ENCODE measurements around the gene ERN1. TPM values are rescaled to one million over a fixed set of nuclear protein-coding genes. Genes with fewer than 3 reads are reported as not detected.

ERN1 gene
- total and polyA plus RNA-seq, 4 donors: 8.3 to 34.2 (median 19.4) TPM

DNA sequence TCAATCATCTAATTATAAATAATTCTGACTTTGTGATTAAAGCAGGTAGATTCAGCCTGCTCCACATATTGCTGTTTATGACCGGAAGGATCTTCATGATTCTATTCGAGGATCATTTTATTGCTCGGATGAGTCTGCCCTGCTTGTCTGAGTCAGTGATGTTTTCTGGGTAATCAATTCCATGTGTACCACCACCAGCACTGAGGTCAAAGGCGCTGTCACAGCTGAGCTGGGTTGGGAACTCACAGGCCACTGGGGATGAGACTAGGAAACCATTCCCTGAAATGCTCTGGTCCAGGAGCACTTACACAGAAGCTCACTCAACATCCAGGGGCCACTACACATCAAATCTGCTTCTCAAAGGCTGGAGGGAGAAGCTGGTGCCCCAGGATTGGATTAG, 30.4 kb upstream of the ERN1 start:
- H3K4me3 ChIP-seq: no peak overlapping the region
- ATAC-seq (ENCODE audit: insufficient read depth, low FRiP score): no peak
- WGBS, 2 donors: 97 to 99% methylated on average over 4 of the region's 4 CpGs
- H3K36me3 ChIP-seq (ENCODE audit: control insufficient read depth in 4 of 4, insufficient read depth in 4 of 4, low read length in 4 of 4): peaks cover 0 to 8% (median 2%) of the 10 kb centered on the region in 4 donors
- H3K9me3 ChIP-seq (ENCODE audit: control insufficient read depth in 4 of 4, insufficient read depth in 3 of 4, low read length in 3 of 4): no peaks in the 10 kb centered on the region
- H3K4me1 ChIP-seq (ENCODE audit: control insufficient read depth in 5 of 5, insufficient read depth in 5 of 5, low read length in 5 of 5): peaks cover 14 to 37% (median 19%) of the 10 kb centered on the region in 5 donors
- TF ChIP-seq, protein P1, sequence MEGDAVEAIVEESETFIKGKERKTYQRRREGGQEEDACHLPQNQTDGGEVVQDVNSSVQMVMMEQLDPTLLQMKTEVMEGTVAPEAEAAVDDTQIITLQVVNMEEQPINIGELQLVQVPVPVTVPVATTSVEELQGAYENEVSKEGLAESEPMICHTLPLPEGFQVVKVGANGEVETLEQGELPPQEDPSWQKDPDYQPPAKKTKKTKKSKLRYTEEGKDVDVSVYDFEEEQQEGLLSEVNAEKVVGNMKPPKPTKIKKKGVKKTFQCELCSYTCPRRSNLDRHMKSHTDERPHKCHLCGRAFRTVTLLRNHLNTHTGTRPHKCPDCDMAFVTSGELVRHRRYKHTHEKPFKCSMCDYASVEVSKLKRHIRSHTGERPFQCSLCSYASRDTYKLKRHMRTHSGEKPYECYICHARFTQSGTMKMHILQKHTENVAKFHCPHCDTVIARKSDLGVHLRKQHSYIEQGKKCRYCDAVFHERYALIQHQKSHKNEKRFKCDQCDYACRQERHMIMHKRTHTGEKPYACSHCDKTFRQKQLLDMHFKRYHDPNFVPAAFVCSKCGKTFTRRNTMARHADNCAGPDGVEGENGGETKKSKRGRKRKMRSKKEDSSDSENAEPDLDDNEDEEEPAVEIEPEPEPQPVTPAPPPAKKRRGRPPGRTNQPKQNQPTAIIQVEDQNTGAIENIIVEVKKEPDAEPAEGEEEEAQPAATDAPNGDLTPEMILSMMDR (IDR thresholded peaks at IDR 0.05; ENCODE audit: control extremely low read depth, extremely low read depth): no peak
- H3K27me3 ChIP-seq (ENCODE audit: control insufficient read depth in 3 of 3, insufficient read depth in 3 of 3, low read length in 2 of 3): no peaks in the 10 kb centered on the region
- H3K9ac ChIP-seq (ENCODE audit: insufficient read depth in 1 of 2, low read length in 2 of 2): no peak overlapping the region
- no peak overlapping the region for H3K27ac ChIP-seq (ENCODE audit: low read depth in 1 of 2, low read length in 1 of 2)
- no peak for DNase-seq

DNA sequence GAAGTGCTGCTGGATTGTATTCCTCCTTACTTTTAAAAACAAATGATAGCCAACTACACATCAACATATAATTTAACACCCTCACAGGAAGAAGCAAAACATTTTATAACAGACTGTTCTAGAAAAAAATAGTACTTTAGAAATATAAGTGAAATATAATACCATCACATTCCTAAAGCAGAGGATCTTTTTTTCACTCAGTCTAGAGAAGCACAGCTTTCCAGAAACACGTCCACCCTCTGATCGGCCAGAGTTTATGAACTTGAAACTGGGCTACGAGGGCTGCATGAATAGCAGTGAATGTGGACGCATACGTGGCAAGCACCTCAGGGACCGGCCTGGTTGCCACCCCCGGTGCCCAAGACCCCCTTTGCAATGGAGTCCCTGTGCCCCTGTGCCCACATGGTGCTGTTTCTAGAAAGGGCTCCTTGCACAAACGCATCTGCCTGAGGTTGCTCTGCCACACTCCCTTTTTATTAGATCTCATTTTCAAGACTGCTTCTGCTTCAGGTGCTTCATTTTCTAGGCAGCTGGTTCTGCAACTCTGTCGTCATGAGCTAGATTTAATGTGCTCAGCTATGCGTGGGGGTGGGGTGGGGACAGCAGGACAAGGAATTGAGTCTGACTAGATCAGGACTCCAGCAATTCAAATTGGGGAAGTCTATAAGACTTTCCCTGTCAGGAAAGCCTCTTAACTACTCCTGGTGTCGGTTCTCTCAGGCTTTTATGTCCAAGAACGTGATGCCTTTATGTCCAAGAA, 29.1 kb upstream of the ERN1 start:
- DNase-seq (peak in 2 of 3 donors; percentile 46 to 55), ATAC-seq (ENCODE audit: insufficient read depth, low FRiP score) (no peak)
- H3K36me3 ChIP-seq (ENCODE audit: control insufficient read depth in 4 of 4, insufficient read depth in 4 of 4, low read length in 4 of 4): peaks cover 0 to 8% (median 0%) of the 10 kb centered on the region in 4 donors
- TF ChIP-seq, protein P1 (IDR thresholded peaks at IDR 0.05; ENCODE audit: control extremely low read depth, extremely low read depth): no peak
- no peaks in the 10 kb centered on the region for H3K9me3 ChIP-seq (ENCODE audit: control insufficient read depth in 4 of 4, insufficient read depth in 3 of 4, low read length in 3 of 4)
- H3K4me3 ChIP-seq: no peak overlapping the region
- H3K27ac ChIP-seq (ENCODE audit: low read depth in 1 of 2, low read length in 1 of 2): no peak overlapping the region
- peaks cover 25 to 51% (median 27%) of the 10 kb centered on the region in 5 donors for H3K4me1 ChIP-seq (ENCODE audit: control insufficient read depth in 5 of 5, insufficient read depth in 5 of 5, low read length in 5 of 5)
- peak overlapping the region in 1 of 2 donors; percentile 52 for H3K9ac ChIP-seq (ENCODE audit: insufficient read depth in 1 of 2, low read length in 2 of 2)
- WGBS, 2 donors: 71 to 74% methylated on average over 12 of the region's 12 CpGs
- no peaks in the 10 kb centered on the region for H3K27me3 ChIP-seq (ENCODE audit: control insufficient read depth in 3 of 3, insufficient read depth in 3 of 3, low read length in 2 of 3)

DNA sequence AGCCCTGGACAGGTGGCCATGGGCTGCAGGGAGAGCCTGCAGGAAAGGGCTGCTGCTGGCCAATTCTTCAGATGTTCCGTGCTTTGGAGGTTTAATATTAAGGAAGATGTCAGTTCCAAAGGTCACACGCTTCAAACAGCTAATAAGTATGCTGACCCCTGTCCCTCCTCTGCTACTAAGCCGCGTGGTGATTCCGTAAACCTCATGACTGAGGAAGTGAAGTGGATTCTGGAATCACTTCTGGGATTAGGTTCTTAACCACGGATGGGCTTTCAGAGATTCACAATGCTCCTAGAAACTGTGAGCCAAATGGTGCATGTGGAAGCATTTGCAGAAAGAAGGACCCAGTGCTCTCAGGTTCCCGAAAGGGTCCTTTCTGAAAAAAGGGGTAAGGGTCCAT, 28.5 kb upstream of the ERN1 start:
- Histone ChIP-seq H3K9ac (ENCODE audit: insufficient read depth in 1 of 2, low read length in 2 of 2) (no peak overlapping the region), H3K4me3 (no peak overlapping the region), H3K9me3 (ENCODE audit: control insufficient read depth in 4 of 4, insufficient read depth in 3 of 4, low read length in 3 of 4) (no peaks in the 10 kb centered on the region), H3K27ac (ENCODE audit: low read depth in 1 of 2, low read length in 1 of 2) (no peak overlapping the region), H3K36me3 (ENCODE audit: control insufficient read depth in 4 of 4, insufficient read depth in 4 of 4, low read length in 4 of 4) (peaks cover 0 to 8% (median 0%) of the 10 kb centered on the region in 4 donors), H3K4me1 (ENCODE audit: control insufficient read depth in 5 of 5, insufficient read depth in 5 of 5, low read length in 5 of 5) (peaks cover 25 to 57% (median 31%) of the 10 kb centered on the region in 5 donors), H3K27me3 (ENCODE audit: control insufficient read depth in 3 of 3, insufficient read depth in 3 of 3, low read length in 2 of 3) (no peaks in the 10 kb centered on the region)
- WGBS, 2 donors: 69 to 71% methylated on average over 7 of the region's 7 CpGs
- ATAC-seq (ENCODE audit: insufficient read depth, low FRiP score) (no peak), DNase-seq (no peak)
- TF ChIP-seq, protein P1 (IDR thresholded peaks at IDR 0.05; ENCODE audit: control extremely low read depth, extremely low read depth): no peak
